Endodermal cell (in vitro differentiated cells): ENCODE data around the gene HSPB7. TPM values are rescaled to one million over a fixed set of nuclear protein-coding genes. Genes with fewer than 3 reads are reported as not detected.
"Not testable (repeated sequence)": the region's sequence is repeated elsewhere in the genome, so short reads cannot be mapped to it uniquely, and the experiment has no call there.

ENCODE experiments used
- DNase-seq: peaks from one replicate; pipeline ENCODE4 v3.0.0-alpha.2; 2017
- H3K27ac ChIP-seq: 2 replicates; pipeline ENCODE4 v1.5.1; 2013; ENCODE audit warnings: mild to moderate bottlenecking, low read depth, low read length, moderate library complexity
- H3K27me3 ChIP-seq: 2 replicates; pipeline ENCODE4 v1.6.1; 2013; ENCODE audit warnings: mild to moderate bottlenecking, low read length, moderate library complexity; ENCODE audit not compliant: insufficient read depth, control insufficient read depth, poor library complexity, severe bottlenecking
- H3K36me3 ChIP-seq: 2 replicates; pipeline ENCODE4 v1.7.0; 2013; ENCODE audit warnings: mild to moderate bottlenecking, low read length, moderate library complexity; ENCODE audit not compliant: control insufficient read depth, insufficient read depth
- H3K4me1 ChIP-seq: one replicate; pipeline ENCODE4 v1.7.0; 2013; ENCODE audit warnings: low read length; ENCODE audit not compliant: control insufficient read depth, insufficient read depth
- H3K4me3 ChIP-seq: 2 replicates; pipeline ENCODE4 v1.5.1; 2013; ENCODE audit warnings: mild to moderate bottlenecking, low read length, moderate library complexity
- H3K9ac ChIP-seq: 2 replicates; pipeline ENCODE4 v1.6.1; 2013; ENCODE audit warnings: mild to moderate bottlenecking, low read length, moderate library complexity; ENCODE audit not compliant: poor library complexity, severe bottlenecking; ENCODE audit errors: extremely low read depth
- H3K9me3 ChIP-seq: 2 replicates; pipeline ENCODE4 v1.6.1; 2013; ENCODE audit warnings: mild to moderate bottlenecking, low read length, moderate library complexity; ENCODE audit not compliant: control insufficient read depth
- H3K27ac Mint-ChIP-seq: 2 replicates; pipeline ENCODE4 v1.8.0; 2020; ENCODE audit warnings: mixed read lengths
- H3K27me3 Mint-ChIP-seq: 2 replicates; pipeline ENCODE4 v1.8.0; 2021; ENCODE audit warnings: mild to moderate bottlenecking, mixed read lengths; ENCODE audit not compliant: insufficient read depth
- H3K36me3 Mint-ChIP-seq: 2 replicates; pipeline ENCODE4 v1.8.0; 2020; ENCODE audit warnings: low read depth, mixed read lengths
- H3K4me1 Mint-ChIP-seq: 2 replicates; pipeline ENCODE4 v1.8.0; 2020; ENCODE audit warnings: mixed read lengths
- H3K4me3 Mint-ChIP-seq: 2 replicates; pipeline ENCODE4 v1.8.0; 2020; ENCODE audit warnings: mild to moderate bottlenecking, moderate library complexity, mixed read lengths
- H3K9me3 Mint-ChIP-seq: 2 replicates; pipeline ENCODE4 v1.8.0; 2020; ENCODE audit warnings: mild to moderate bottlenecking, mixed read lengths
- CTCF ChIP-seq: fragments of 200-600 bp; sonication (generic); conservative IDR thresholded peaks from 2 replicates; pipeline ENCODE4 v1.5.0; 2021; ENCODE audit warnings: antibody characterized with exemption, mild to moderate bottlenecking
- WGBS, 2 experiments: methylation state at CpG; one replicate each; pipeline versions ENCODE4 v1.1.5 to v1.1.7; 2013; ENCODE audit warnings: missing lambda C conversion rate in 2 of 2, mixed read lengths in 1 of 2; ENCODE audit not compliant: insufficient coverage in 1 of 2, insufficient read length in 1 of 2; 5-methylcytosine and 5-hydroxymethylcytosine counted together
- total RNA-seq, 2 donors: library from RNA; stranded (reverse); fragmentation: NEBNext Ultra II Directional in 1 of 2; extraction: Animal tissue kit (Norgen Biotek cat#: 25700) in 1 of 2; gene quantifications; 2 replicates in 1 of 2; 3 replicates in 1 of 2; pipeline ENCODE4 v1.2.1, GENCODE V29; 2021

Gene HSPB7
- total RNA-seq, 2 donors from 2014 or later = 0.15 TPM; not detected in 1

DNA sequence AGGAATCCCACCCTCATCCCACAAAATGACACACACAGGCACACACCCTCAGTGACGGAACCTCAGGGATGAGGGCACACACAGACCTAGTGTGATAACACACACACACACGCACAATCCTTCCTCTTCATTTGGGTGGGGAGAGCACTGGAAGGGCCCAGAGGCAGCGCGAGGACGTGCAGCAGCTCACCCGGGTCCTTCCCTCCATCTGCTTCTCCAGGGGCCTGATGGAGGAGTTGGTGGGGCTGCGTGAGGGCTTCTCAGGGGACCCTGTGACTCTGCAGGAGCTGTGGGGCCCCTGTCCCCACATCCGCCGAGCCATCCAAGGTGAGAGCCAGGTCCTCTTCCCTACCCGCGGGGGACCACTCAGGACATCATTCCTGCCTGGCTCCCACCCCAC lies 4.5 kb upstream of the HSPB7 start:
- Mint-ChIP-seq H3K27ac (no peak overlapping the region), H3K27me3 (peaks cover 52% of the 10 kb centered on the region), H3K9me3 (no peaks in the 10 kb centered on the region), H3K4me1 (peaks cover 8% of the 10 kb centered on the region), H3K36me3 (no peaks in the 10 kb centered on the region), H3K4me3 (no peak overlapping the region)
- DNase-seq = no peak
- H3K4me3 ChIP-seq = no peak overlapping the region
- H3K9me3 ChIP-seq = no peaks in the 10 kb centered on the region
- no peak for TF ChIP-seq CTCF
- peaks cover 5% of the 10 kb centered on the region for H3K4me1 ChIP-seq
- H3K27me3 ChIP-seq = no peaks in the 10 kb centered on the region
- no peaks in the 10 kb centered on the region for H3K36me3 ChIP-seq
- no peak overlapping the region for H3K9ac ChIP-seq
- WGBS, 2 experiments = 80 to 95% methylated on average over 4 to 11 of the region's 11 CpGs
- no peak overlapping the region for H3K27ac ChIP-seq

- WGBS, 2 experiments = 80 to 83% methylated on average over 6 of the region's 6 CpGs
- no peak within 1 kb of the TSS for H3K4me3 Mint-ChIP-seq
- TF ChIP-seq CTCF = no peak
- peaks cover 52% of the 10 kb centered on the region for H3K27me3 Mint-ChIP-seq
- no peaks in the 10 kb centered on the region for H3K9me3 Mint-ChIP-seq
- no peak within 1 kb of the TSS for H3K4me3 ChIP-seq
- H3K4me1 Mint-ChIP-seq = peaks cover 9% of the 10 kb centered on the region
- peaks cover 5% of the 10 kb centered on the region for H3K4me1 ChIP-seq
- no peaks in the 10 kb centered on the region for H3K27me3 ChIP-seq
- no peak within 1 kb of the TSS for H3K27ac Mint-ChIP-seq
- no peak within 1 kb of the TSS for H3K27ac ChIP-seq
- H3K9ac ChIP-seq = no peak within 1 kb of the TSS
- H3K36me3 Mint-ChIP-seq = no peaks in the 10 kb centered on the region
- DNase-seq = no peak
- no peaks in the 10 kb centered on the region for H3K9me3 ChIP-seq
- H3K36me3 ChIP-seq = no peaks in the 10 kb centered on the region
These were observed 3.8 kb upstream of the HSPB7 start, which contains the start of gene CLCNKA for GRCh38 chr1:16021681-16022080. Gene CLCNKA (plus strand): TSS chr1:16022036. CDS start chr1:16022620, 584 bp downstream.

DNA sequence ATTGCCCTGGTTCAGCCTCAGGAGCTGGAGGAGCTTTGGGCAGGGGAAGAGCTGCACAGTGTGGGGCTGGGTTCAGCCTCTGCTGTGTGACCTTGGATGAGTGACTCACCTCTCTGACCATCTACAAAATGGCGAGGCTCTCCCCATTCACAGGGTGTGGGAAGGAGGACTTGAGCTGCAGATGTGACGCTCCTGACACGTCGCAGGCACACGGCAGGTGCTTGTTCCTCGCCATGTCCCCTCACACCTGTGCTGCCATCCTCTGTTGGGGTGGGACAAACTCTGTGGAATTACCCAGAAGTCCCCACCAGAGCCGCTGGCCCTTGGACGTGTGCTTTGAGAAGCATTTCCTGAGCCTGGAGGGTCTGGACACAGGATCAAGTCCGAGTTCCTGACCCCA lies 3.0 kb upstream of the HSPB7 start:
- H3K4me1 ChIP-seq, H3K9me3 Mint-ChIP-seq, H3K36me3 Mint-ChIP-seq, H3K36me3 ChIP-seq, H3K4me3 ChIP-seq, H3K9me3 ChIP-seq, H3K9ac ChIP-seq, H3K27ac Mint-ChIP-seq, DNase-seq, H3K4me3 Mint-ChIP-seq, H3K4me1 Mint-ChIP-seq, H3K27me3 ChIP-seq, H3K27ac ChIP-seq: not testable (repeated sequence)
- H3K27me3 Mint-ChIP-seq = peaks cover 51% of the 10 kb centered on the region
- WGBS, 2 experiments = 91 to 100% methylated on average over 1 to 9 of the region's 9 CpGs

- H3K27ac Mint-ChIP-seq = no peak overlapping the region
- H3K27me3 Mint-ChIP-seq = peaks cover 48% of the 10 kb centered on the region
- H3K9ac ChIP-seq = no peak overlapping the region
- no peaks in the 10 kb centered on the region for H3K36me3 Mint-ChIP-seq
- no peak overlapping the region for H3K4me3 ChIP-seq
- H3K36me3 ChIP-seq = no peaks in the 10 kb centered on the region
- peaks cover 9% of the 10 kb centered on the region for H3K4me1 Mint-ChIP-seq
- no peak for DNase-seq
- no peaks in the 10 kb centered on the region for H3K9me3 Mint-ChIP-seq
- H3K9me3 ChIP-seq = no peaks in the 10 kb centered on the region
- no peaks in the 10 kb centered on the region for H3K27me3 ChIP-seq
- WGBS, 2 experiments = 92% methylated on average over 6 of the region's 6 CpGs; no CpG with 5 or more reads in 1 of the 2 experiments
- H3K27ac ChIP-seq = no peak overlapping the region
- H3K4me1 ChIP-seq = peaks cover 5% of the 10 kb centered on the region
- no peak overlapping the region for H3K4me3 Mint-ChIP-seq
- TF ChIP-seq CTCF = no peak
These were observed 2.5 kb upstream of the HSPB7 start for GRCh38 chr1:16020325-16020724.
